ENCODE results near the gene CDK5RAP3.
A peak's percentile ranks its signal among the peaks of the same experiment; 100 is the strongest.
"Not testable (repeated sequence)": the region's sequence is repeated elsewhere in the genome, so short reads cannot be mapped to it uniquely, and the experiment has no call there.

Gene CDK5RAP3

DNA sequence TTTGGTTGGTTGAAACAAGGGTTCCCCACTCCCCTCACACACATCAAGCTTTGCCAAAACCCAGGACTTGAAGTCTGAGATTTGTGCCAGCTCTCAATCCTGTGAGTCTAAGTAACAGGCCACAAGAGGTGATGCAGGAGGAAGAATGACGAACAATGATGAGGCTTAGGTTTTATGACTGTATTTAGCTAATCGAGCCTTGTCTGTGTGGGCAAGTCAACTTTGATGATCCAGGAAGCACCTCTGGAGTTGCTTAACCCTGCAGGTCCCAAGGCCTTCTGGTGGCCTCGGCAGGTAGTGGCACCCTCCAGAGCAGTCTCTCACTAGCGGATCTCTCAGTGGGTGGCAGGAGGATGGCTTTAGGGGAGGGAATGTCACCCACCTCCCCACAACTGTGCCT lies 28.7 kb downstream of the CDK5RAP3 start:
- no peak for DNase-seq (ENCODE audit: low read depth in 2 of 2)

DNA sequence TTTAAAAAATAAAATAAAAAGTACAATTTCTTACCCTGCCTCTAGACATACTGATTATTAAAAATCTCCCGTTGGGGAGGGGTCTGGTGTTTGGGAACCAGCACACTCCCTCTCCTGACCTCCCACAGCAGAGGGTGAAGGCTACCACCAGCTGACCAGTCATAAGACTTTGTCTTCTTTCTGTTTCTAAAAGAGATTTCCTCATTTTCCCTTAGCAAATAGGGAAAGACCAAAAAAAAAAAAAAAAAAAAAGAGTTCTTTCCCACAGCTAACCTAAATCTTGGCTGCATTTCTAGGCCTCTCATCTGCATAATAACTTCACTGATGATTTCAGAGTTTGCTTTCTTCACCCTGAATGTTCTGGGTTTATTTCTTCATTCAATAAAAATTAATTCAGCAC lies 30.3 kb downstream of the CDK5RAP3 start:
- DNase-seq (ENCODE audit: low read depth in 2 of 2): no peak

DNA sequence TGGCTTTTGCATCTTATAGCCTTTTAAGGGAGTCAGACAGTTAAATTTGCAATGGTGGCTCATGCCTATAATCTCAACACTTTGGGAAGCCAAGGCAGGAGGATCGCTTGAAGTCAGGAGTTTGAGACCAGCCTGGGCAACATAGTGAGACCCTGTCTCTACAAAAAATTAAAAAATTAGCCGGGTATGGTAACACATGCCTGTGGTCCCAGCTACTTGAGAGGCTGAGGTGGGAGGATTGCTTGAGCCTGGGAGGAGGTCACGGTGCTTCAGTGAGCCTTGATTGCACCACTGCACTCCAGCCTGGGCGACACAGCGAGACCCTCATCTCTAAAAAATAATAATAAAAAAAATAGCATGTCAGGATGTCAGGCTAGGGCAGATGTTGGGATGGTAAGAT lies 30.7 kb downstream of the CDK5RAP3 start:
- DNase-seq (ENCODE audit: low read depth in 2 of 2): not testable (repeated sequence)

DNA sequence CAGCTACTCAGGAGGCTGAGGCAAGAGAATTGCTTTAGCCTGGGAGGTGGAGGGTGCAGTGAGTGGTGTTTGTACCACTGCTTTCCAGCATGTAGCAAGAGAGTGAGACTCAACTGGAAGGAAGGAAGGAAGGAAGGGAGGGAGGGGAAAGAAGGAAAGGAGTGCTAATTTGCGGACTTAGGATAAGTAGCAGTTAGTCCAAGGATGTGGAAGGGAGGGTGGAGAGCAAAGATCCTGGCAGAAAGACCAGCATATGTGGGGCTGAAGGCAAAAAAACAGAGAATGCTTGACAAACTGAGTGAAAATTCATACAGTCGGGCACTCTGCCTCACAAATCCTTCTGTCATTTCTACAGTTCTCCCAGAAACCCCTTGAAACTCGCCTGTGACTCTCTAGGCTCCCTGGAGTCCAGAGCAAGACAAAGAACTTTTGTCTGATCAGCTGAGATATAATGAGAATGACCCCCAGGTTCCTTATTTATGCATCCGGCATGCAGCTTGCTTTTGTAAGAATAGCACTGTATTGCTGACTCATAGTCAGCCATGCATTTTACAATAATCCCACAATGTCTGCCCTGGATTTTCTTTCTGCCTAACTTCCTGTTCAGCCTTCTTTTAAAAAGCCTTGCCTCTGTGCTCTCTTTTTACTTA lies 31.5 kb downstream of the CDK5RAP3 start:
- no peak for DNase-seq (ENCODE audit: low read depth in 2 of 2)

DNA sequence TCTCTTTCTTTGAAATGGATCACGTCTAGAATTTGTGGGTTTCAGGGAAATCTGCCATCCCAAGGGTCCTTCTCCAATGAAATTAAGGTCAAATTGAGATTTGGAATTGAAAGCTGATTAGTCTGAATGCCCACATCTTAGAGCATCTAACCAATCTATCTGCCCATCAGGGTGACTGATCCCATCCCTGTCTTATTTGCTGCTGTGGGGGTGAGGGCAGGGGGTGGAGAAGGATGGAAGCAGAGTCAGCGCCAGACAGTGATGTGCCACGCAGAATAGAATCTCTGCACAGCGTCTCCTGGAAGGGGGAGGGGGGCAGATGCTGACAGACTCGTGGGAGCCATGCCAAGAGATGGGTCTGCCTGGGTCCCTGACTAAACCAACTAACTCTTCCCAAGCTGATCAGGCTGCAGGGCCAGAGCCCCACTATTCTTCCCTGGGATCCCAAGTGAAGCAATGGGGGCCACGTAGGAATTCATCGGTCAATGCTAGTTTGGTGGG lies 32.1 kb downstream of the CDK5RAP3 start:
- no peak for DNase-seq (ENCODE audit: low read depth in 2 of 2)

DNA sequence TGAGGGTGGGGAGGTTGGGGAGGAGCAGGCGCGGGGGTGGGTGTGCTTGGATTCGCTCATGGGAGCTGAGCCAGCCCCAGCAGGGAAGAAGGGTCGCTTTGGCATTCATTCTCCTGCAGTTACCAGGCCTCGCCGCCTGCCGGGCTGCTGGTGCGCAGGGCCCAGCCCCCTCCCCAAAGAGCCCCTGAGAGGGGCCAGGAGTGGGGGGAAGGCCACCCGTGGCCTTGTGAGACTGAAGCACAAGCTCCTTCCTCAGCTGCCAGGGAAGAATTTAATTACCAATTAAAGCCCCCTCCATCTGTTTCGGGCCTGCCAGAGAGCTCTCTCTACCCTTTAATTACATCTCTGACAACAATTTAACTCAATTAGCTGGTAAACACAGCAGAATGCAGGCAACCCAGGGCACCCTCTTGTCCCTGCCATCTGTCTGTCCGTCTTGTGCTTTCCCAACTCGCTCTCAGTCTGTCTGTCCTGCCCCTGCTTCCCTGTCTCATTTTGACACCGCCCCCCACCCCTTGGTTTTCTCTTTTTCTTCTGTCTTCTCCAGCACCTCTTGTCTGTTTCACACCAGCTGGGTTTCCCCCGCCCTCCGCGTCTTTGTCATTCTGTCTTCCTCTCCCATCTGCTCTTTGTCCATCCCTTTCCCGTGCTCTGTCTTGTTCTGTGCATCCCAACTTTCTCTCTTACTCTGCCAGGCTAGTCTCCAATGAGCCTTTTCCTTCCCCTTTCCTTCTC lies 32.7 kb downstream of the CDK5RAP3 start:
- no peak for DNase-seq (ENCODE audit: low read depth in 2 of 2)

DNA sequence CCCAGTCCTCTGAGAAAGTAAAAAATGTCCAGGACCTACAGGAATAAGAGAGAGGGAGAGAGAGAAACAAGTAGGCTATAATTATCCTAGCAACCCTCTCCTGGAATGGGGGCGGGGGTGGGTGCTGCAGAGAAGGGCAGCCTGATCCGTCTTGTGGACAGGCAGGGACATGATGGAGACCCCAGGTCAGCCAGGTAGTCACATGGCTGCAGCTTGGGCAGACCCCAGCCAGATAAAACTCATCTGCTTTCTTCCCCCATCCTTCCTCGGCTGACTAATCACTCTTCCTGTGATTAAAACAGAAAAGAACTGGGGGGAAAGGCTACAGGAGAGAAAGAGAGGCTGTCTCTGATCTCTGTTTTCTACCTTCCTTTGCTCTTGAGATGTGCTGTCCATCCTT lies 34.1 kb downstream of the CDK5RAP3 start:
- no peak for DNase-seq (ENCODE audit: low read depth in 2 of 2)

DNA sequence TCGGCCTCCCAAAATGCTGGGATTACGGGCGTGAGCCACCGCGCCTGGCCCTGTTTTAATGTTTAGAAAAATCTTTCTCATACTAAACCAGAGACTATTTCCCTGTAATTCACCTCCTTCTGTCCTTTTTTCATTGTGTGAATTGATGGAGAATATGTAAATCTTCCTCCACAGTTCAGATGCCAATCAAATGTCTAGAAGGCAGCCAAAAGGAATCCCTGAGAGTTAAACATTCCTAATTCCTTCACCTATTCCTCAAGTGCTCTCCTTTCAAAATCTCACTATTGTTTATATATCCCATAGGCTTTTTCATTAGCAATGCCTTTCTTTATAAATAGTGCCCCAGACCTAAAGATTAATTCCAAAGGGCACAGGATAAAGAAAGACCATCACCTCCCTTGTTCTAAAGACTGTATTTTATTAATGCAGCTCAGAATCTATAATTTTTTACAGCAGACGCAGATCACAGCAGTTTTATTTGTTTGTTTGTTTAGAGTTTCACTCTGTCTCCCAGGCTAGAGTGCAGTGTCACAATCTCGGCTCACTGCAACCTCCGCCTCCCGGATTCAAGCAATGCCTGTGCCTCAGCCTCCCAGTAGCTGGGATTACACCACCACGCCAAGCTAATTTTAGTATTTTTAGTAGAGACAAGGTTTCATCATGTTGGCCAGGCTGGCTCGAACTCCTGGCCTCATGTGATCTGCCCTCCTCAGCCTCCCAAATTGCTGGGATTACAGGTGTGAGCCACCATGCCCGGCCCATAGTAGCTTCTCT lies 36.2 kb downstream of the CDK5RAP3 start:
- DNase-seq (ENCODE audit: low read depth in 2 of 2): no peak

DNA sequence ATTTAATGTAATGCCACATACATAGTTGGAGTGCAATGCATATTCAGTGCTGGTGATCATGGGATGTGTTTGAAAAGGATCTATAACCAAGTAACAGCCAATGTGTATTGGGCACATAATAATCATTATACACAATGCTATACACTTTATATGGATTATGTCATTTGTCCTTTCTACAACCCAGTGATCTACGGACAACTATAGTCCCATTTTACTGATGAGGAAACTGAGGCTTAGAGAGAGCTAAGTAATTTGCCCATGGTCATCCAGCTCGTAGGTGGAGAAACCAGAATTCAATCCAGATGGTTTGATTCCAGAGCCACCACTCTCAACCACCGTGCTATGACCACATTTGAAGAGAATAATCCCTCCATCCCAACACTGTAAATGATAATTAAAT lies 39.3 kb downstream of the CDK5RAP3 start:
- DNase-seq (ENCODE audit: low read depth in 2 of 2): no peak

DNA sequence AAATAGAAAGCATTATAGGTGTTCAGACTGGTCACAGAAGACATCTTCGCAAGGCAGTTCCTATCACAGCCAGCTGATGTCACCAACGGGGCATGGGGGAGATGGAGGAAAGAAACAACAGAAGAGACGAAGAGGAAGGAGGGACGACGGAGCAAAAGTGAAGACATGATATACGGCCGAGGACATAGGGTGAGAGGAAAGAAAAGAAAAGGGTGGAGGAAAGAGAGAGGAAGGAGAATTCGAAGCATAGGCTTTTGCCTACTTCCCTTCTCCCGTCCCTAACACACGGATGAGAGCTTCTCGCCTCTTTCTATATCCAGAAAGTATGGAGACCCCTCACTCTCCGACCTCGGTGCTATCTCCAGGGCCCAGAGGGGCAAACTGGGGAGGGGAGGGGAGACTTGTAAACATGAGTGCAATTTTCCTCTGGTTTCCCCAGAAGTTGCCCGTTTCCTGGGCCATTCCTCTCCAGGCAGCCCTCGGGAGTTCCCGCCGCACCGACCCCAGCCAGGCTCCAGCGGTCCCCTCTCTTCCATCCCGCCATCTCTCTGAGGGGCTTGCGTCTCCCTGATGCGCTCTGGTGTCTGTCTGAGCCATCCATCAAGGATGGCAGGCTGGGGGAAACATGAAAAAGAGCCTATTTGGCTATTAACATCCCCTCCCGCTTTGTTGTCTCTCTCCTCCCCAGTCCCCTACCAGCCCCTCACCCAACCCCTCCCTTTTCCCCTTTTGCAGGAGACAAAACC lies 40.7 kb downstream of the CDK5RAP3 start:
- DNase-seq (ENCODE audit: low read depth in 2 of 2): peak in 1 of 2 donors; percentile 7

DNA sequence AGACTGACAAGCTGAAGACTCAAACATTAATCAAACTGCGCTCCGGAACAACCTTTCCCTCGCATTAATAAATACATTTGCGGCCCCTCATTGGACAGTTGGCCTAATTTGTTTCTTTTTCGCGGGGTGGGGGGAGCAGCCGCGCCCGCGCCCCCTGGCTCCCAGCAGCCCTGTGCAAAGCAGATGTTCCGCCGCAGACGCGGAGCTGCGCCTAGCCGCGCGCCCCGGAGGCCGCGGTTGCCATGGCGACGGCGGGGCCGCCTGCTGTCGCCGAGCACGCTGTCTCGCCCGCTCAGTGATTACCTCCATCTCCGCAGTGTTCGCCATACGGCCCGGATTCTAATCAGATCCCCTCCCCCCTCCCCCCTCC lies 41.2 kb downstream of the CDK5RAP3 start:
- peak in 1 of 2 donors; percentile 38 for DNase-seq (ENCODE audit: low read depth in 2 of 2)

DNA sequence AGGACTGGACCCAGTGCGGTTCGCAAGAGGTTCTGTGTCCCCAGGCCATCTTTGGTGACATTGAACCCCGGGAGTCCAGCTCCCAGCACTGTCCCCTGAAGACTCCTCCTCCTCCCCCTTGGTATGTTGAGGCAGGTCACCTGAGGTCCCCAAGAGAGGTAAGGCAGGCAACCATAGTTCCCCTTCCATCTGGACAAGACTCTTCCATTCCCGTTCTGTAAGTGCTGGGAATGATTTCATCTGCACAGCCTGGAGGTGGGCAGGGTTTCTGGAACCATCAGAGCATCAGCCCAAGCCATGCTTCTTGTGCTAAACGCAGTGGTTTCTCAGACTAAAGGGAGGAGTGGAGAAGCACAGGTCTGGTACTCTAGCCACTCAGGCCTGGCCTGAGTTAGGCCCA lies 41.7 kb downstream of the CDK5RAP3 start:
- DNase-seq (ENCODE audit: low read depth in 2 of 2): no peak

DNA sequence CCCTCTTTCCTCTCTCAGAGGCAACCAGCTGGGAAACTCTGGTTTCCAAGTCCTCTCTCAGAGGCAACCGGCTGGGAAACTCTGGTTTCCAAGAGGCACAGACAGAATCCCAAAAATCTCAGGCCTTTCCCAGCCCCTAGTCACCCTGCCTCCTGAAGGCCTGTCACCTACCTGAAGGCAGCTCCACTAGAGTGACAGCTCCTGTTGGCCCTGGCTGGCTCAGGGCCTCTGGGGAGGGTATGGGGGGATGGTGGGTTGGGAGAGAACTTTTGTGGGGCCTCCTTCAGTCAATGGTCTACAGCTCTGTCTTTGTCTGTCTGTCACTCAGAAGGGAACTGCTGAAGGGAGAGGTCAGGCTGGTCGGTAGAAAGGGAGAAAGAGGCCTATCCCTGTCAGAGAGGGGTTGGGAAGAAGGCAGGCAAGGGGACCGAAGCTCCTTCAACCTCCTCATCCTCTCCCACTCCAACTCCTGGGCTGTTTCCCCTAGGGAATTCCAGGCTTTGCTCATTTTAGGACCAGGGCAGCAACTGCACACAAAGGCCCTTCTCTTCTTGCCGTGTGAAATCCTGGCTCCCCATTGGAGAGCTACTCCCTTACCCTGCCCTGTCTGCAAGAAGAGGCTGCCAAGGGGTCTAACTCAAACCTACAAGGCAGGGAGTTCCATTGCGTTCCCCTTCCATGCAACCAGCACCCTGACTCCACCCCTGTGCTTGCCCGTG lies 43.1 kb downstream of the CDK5RAP3 start:
- DNase-seq (ENCODE audit: low read depth in 2 of 2): no peak

DNA sequence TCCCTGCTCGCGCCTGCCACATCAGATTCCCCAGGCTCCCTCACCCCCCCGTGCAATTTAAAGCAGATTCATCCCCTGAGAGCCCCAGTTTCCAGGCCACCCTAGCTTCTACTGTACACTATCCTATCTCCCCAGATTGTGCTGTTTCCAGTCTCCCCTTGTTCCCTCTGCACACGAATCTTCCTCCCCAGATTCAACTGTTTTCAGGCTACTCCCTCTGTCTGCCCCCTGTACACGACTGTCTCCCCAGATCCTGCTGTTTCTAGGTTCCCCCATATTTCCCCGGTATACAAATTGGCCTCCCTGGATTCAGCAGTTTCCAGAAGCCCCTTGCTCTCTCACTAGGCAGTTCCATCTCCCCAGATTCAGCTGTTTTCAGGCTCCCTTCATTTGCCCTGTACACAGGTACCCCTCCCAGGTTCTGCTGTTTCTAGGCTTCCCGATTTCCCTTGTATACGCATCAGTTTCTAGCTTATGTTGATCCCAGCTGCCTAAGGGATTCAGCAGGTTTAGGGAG lies 43.7 kb downstream of the CDK5RAP3 start:
- no peak for DNase-seq (ENCODE audit: low read depth in 2 of 2)

DNA sequence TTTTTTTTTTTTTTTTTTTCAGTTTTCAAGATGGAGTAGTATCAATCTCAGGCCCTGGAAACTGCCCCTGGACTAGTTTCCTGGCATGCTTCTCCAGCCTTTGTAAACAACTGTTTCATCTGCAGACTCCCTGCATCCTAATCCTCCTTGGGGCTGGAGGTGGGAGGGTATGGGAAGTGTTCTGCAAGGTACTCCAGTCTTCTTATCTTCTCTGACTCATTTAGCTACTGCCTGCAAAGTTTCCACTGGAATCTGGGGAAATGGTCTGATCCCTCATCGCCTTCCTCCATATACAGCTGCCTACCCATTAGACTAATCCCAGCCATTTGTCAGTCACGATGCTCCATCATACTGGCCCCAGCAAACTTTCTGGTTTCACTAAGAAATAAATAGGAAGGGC lies 45.2 kb downstream of the CDK5RAP3 start:
- DNase-seq (ENCODE audit: low read depth in 2 of 2): no peak

DNA sequence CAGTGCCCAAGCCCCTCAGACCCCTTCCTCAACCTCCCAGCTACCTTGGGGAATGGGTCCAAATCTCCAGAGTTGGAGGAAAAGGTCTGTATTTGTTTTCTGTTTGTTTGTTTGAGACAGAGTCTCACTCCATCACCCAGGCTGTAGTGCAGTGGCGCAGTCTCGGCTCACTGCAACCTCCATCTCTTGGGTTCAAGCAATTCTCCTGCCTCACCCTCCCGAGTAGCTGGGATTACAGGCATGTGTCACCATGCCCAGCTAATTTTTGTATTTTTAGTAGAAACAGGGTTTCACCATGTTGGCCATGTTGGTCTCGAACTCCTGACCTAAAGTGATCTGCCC lies 46.9 kb downstream of the CDK5RAP3 start:
- DNase-seq (ENCODE audit: low read depth in 2 of 2): not testable (repeated sequence)

DNA sequence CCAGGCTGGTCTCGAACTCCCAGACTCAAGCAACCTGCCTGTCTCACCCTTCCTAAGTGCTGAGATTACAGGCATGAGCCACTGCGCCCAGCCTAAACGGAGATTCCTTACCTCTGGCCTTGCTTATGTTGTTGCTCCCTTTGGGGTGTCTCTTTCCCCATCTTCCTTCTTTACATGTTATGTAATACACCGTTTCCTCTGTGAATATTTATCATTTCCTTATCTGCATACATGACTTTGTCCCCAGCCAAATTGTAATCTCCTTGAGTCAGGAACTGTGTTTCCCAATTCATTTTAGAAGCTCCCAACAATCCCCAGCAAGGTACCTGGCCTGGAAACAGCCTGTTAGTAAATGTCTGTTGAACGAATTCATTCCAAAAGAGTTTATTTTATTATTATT lies 51.0 kb downstream of the CDK5RAP3 start:
- DNase-seq (ENCODE audit: low read depth in 2 of 2): no peak

DNA sequence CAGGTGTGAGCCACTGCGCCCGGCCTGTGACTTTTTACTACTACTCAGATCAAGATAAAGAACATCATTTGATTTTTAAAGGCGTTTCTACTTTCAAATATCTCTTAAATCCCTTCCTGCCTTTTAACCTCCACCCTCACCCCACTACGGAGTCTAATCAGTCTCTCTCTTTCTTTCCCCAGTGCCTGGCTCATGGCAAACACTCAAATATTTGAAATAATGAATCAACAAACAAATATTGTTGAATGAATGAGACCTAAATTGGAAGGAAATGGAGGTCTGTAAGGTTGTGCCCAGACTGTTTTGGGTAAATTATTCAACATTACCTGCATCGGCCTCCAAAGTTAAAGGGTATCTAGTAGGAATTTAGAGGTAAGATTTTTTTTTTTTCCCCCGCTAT lies 52.0 kb downstream of the CDK5RAP3 start:
- no peak for DNase-seq (ENCODE audit: low read depth in 2 of 2)

DNA sequence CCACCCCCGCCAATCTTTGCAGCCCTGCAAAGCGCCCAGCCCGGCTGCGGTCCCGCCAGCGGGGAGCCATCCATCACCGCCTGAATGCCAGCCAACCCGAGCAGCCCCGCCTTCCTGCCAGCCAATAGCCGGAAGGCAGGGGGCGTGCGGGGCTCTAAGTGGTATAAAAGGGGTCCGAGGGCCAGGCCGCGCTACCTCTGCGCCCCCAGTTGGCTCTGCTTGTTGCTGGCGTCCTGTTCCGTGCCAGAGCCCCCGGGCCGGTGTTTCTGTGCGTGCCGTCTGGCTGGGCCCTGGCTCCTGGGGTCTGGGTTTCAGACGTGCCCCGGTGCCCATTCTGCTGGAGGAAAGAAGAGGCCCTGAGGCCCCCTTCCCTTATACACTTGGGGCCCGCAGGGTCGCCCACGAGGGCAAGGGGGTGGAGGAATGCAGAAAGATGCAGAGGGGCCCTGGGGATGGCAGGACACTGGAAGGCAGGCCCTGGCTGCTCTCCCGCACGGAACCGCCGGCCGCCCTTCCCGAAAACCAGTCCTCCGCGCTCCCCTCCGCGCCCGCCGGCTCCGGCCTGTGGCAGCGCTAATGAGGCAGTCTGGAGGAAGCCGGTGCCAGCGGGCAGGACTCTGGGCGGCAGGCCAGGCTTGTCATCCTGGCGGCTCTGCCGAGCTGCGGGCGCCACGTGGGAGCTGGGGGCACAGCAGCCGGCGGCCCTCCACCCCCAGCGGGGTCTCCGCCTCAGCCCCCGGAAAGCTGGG lies 52.7 kb downstream of the CDK5RAP3 start:
- no peak for DNase-seq (ENCODE audit: low read depth in 2 of 2)
